GM19351 (cell line): ENCODE results near the gene CENPA.
"Not testable (repeated sequence)": the region's sequence is repeated elsewhere in the genome, so short reads cannot be mapped to it uniquely, and the experiment has no call there.

Source experiments
- ATAC-seq: cut with Tn5 transposase; IDR thresholded peaks from one replicate; pipeline ENCODE4 v1.9.1; 2021; ENCODE audit warnings: mild to moderate bottlenecking, moderate library complexity; ENCODE audit not compliant: unreplicated experiment

Gene CENPA

GRCh38 chr2:26785431-26786206, at the start of gene CENPA:
Gene CENPA, plus strand, starts transcription at chr2:26786056. Its CDS starts 141 bp downstream, at chr2:26786197.
- ATAC-seq, result peak; percentile 99

- no peak for ATAC-seq
Measured at GRCh38 chr2:26737221-26737620, 48.6 kb upstream of the CENPA start.

GRCh38 chr2:26738481-26738880, 47.4 kb upstream of the CENPA start:
- no peak for ATAC-seq

GRCh38 chr2:26739514-26739913, 46.3 kb upstream of the CENPA start:
- no peak for ATAC-seq

- ATAC-seq, result no peak
Measured at GRCh38 chr2:26740346-26740745, 45.5 kb upstream of the CENPA start.

- no peak for ATAC-seq
Measured at GRCh38 chr2:26740890-26741302, 45.0 kb upstream of the CENPA start.

- no peak for ATAC-seq
Measured at GRCh38 chr2:26742048-26742770, 43.6 kb upstream of the CENPA start.

GRCh38 chr2:26743852-26744251, 42.0 kb upstream of the CENPA start:
- ATAC-seq, result no peak

GRCh38 chr2:26744953-26745352, 40.9 kb upstream of the CENPA start:
- ATAC-seq, result no peak

GRCh38 chr2:26745609-26746327, 40.1 kb upstream of the CENPA start:
- ATAC-seq, result peak; percentile 45

GRCh38 chr2:26746934-26747333, 38.9 kb upstream of the CENPA start:
- ATAC-seq, result no peak

- ATAC-seq, result not testable (repeated sequence)
Measured at GRCh38 chr2:26749787-26750420, 36.0 kb upstream of the CENPA start.

GRCh38 chr2:26750467-26750866, 35.4 kb upstream of the CENPA start:
- ATAC-seq, result not testable (repeated sequence)

GRCh38 chr2:26752656-26753055, 33.2 kb upstream of the CENPA start:
- ATAC-seq, result no peak

- no peak for ATAC-seq
Measured at GRCh38 chr2:26754539-26754938, 31.3 kb upstream of the CENPA start.

- no peak for ATAC-seq
Measured at GRCh38 chr2:26754972-26755670, 30.7 kb upstream of the CENPA start.

GRCh38 chr2:26756337-26756736, 29.5 kb upstream of the CENPA start:
- no peak for ATAC-seq

- no peak for ATAC-seq
Measured at GRCh38 chr2:26757873-26758789, 27.7 kb upstream of the CENPA start.

- ATAC-seq, result no peak
Measured at GRCh38 chr2:26758790-26759321, 27.0 kb upstream of the CENPA start.
